HTR-8/SVneo (cell line): ENCODE results near the gene PPP2R2C.

Experiments
- DNase-seq: peaks from one replicate; pipeline ENCODE4 v3.0.0; 2011; ENCODE audit warnings: low spot score, mixed read lengths; ENCODE audit not compliant: insufficient read length
- FAIRE-seq: peaks from 2 replicates; lab custom pipeline; 2011; peaks lifted over from hg19 to GRCh38; lab: Jason Lieb, UNC

Gene PPP2R2C

DNA sequence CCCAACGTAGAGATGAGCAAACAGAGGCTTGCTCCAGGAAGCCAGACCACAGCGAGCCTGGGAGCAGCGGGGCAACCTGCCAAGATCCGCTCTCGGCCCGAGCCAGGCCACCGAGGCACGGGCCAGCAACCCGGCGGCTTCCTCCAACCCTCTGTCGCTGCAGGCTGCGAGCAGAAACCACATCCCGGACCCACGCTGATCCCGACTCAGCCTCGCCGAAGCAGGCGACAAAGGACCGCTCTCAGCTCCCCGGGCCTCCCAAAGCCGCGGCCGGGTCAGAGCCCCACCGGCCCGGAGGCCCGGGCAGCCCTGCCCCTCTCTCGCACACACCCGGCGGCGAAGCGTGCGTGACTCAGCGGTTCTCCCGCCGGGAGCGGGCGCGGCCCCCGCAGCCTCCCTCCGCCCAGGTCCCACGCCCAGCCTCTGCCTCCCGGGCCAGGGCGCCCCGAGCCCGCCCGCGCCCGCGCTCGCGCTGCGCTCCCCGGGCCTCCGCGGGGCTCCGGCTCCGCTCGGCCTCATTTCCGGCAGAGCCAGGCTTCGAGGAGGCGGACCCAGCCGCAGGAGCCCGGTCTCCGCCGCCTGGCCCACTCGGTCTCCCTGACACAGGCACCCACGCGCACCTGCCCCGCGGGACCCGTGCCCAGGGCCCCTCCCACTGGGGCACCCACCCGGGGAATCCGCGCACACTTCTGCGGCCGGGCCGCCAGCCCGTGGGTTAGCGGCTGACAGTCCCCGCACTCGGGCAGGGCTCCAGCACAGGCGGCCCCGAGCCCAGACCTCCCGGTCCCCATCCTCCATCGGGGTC lies 1.7 kb downstream of the PPP2R2C start:
- DNase-seq (no peak), FAIRE-seq (no peak)

GRCh38 chr4:6469898-6470501 lies 2.4 kb downstream of the PPP2R2C start:
- FAIRE-seq (no peak), DNase-seq (no peak)

GRCh38 chr4:6469144-6469543 lies 3.3 kb downstream of the PPP2R2C start:
- DNase-seq (no peak), FAIRE-seq (no peak)

- no peak for DNase-seq
- no peak for FAIRE-seq
Observed at GRCh38 chr4:6468376-6468775, 4.0 kb downstream of the PPP2R2C start.

GRCh38 chr4:6467600-6467999 lies 4.8 kb downstream of the PPP2R2C start:
- no peak for FAIRE-seq
- DNase-seq, result no peak

DNA sequence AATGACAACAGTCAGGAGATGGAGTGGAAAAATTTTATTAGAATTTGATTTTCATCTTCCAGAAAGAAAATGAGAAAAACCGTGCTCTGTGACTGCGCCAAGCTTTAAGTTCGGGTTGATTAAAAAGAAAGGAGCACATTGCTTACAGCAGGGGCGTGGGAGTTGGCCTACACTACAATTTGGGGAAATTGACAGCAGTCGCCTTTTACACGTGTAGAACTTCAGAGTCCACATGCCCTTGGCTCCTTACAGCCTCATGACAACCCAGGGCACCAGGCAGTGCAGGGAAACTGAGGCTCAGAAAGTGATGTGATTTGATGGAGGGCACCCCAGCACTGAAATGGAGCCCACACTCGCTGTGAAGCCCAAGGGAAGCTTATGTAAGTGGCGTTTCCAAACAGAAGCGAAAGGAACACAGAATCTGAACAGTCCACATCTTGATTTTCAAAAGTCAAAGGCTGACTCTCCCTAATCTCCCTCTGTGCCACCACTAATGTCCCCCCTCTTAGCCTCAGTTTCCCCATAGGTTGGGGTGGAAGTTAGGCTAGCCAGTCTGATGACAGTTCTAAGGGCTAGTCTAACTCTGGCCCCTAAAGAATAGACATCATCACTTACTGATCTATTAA lies 5.5 kb downstream of the PPP2R2C start:
- no peak for FAIRE-seq
- no peak for DNase-seq

- no peak for DNase-seq
- FAIRE-seq, result peak; percentile 33
Observed at GRCh38 chr4:6465955-6466354, 6.5 kb downstream of the PPP2R2C start.

DNA sequence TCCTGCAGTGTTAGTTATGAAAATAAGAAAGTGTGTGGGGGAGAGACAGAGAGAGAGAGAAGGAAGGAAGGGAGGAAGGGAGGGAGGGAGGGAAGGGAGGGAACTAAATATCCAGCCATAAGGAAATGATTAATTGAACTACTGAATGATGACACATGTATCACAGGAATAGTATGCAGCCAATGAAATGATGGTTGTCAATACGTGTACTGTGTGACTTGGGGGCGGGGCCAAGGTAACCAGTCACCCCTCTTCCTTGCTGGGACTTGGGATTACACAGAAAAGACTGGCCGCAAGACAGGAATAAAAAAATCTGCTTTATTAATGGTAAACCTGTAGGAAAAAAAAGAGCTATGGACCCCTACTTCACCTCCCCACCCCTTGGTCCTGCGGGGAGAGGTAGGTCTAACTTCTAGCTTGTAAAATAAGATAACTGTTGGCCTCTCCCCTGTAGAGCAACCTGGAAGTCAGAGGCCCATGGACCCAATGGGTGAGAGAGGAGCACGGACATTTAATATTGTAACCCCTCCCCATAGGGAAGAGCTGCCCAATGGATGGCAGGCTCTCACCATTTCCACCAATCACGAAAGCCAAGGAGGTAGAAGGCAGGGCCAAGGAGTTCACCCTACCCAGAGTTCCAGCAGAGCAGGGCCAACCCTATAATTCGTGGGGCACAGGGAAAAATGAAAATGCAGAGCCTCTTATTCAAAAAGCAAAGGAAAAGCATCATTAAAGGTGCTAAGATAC lies 7.4 kb downstream of the PPP2R2C start:
- peak; percentile 23 for FAIRE-seq
- no peak for DNase-seq

DNA sequence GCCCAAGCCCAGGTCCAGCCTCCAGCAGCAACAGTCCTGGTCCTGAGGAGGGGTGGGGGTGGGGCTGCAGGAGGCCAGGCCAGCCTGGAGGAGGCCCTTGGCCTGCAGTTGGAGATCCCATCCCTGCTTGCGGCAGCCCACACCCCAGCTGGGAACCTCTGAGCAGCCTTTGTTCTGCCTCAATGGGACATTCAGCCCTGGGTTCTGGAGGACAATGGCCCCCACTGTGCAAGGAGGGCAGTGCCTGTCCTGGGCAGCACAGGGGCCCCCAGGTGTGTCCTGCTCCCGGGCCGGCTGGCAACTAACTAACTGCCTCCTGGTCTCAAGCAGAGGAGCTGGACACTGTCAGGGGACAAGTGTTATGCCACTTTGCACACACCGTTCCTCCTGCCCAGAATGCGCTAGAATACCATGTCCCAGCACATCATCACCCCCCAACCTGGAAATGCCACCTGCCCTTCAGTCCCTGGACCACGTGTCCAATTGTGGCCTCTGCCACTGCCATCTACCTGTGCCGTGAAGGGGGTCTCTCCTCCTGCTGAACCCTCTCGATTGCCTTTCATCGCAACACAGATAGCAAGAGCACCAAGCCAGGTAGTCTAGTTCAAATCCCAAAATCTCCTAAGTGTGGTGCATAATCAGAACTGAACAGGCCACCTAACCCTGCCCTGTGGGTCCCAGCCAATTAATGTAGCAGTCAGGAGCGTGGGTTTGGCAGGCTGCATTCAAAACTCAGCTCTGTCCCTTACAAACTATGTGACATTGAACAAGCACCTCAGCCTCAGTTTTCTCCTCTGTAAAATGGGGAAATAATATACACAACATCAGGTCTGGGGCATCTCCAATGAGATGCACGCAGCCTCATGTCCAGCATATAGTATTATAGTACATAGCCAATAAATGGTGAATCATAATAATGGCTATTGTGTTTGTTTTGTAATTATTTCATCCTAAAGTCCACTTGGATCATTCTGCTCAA lies 8.8 kb downstream of the PPP2R2C start:
- FAIRE-seq (peak; percentile 48), DNase-seq (no peak)

- FAIRE-seq (no peak), DNase-seq (no peak)
Observed at GRCh38 chr4:6461301-6462165, 10.9 kb downstream of the PPP2R2C start.

DNA sequence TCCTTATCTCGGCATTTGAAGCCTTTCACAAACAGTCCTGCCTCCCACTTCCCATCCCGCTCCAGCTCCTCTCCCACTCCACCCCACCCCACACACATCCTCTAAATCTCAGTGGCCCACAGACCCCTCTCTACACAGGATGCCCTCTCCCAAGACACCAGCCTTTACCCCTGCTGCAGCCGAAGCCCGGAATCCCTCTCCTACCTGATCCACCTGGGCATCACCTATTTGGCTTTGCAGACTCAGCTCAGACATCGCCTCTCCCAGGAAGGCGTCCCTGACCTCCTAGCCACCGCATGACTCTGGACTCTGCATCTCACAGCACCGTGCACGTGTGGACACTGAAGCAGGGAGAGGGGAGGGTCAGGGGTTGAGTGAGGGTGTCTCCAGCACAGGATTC lies 11.5 kb downstream of the PPP2R2C start:
- FAIRE-seq (no peak), DNase-seq (no peak)

GRCh38 chr4:6458528-6458927 lies 13.9 kb downstream of the PPP2R2C start:
- no peak for FAIRE-seq
- no peak for DNase-seq

DNA sequence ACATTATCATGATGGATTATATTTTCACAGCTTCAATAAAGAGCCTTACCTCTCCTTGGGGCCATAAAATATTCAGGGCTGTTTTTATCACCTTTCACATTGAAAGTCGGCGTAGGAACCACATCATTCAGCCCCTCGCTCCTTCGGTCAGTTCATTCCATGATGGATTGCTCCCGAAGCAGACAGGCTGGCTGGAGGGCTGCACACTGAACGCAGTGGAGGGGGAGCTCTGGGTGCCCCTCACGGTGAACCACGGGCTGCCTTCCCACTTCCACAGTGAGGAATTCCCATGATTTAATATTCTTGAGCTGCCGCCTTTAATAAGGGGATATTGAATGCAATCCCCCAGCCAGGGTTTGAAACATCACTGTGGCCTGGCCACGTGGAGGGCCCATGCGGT lies 16.0 kb downstream of the PPP2R2C start:
- FAIRE-seq (no peak), DNase-seq (no peak)

DNA sequence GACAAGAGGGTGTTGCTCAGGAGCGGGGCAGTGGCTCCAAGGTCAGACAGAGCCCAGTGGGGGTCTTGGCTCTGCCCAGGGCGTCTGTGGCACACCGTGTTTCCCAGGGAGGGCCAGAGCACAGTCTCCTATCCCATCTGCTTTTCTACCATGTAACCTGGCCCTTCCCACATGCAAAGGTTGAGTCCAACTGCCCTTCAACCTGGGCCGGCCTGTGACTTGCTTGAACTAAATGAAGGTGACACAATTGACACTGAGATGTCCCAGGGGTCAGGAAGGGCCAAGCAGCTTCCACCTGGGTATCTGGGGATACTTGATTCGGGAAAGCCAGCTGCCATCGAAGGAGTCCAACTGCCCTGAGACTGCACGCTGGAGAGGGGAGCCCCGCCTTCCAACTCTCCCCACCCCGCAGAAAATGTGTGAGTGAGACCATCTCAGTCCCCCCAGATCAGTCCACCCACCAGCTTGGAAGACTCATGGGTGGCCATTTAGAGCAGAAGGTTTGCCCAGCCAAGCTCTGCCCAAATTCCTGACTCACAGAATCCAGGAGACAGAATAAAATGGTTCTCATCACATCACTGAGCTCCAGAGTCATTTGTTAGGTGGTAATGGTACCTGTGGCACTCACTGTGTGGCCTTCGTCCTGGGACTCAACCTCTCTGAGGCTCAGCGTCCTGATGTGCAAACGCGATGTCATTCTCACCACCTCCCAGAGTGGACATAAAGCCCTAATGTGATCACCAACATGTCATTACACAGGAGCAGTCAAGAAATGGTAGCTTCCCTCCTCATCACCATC lies 18.1 kb downstream of the PPP2R2C start:
- DNase-seq (no peak), FAIRE-seq (no peak)

GRCh38 chr4:6453688-6453990 lies 18.8 kb downstream of the PPP2R2C start:
- DNase-seq (no peak), FAIRE-seq (no peak)

DNA sequence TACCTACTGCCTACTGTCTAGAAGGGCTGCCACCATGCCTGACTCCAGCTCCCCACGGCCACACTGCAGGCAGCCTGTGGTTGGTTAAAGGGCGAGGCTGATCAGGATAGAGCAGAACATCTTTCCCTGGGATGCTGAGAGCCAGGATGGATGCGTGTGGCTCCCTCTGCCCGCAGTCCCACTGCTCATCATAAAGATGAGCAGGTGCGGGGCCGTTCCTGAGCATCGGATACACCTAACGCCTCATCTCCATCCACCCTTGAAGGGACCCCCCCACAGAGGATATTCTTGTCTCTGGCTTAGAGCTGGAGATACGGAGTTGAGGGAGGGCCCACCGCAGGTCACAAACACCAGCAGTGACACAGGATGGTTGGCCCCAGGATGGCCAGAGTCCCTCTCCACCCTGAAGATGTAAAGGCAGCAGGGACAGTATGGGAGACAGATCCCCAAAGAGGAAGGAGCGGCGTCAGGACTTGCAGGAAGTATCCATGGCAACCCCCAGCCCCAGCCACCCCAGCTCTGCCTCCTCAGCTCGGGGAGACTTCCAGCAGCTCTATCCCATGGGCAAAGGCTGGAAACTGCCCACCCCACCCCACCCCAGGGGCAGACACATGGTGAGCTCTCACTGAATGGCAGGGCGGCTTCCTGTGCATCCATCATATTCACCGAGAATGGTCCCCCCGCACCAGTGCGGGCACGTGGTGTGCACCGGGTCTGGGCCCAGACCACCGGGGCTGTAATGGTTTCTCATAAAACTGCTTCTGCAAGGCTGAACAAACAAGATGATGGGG lies 19.3 kb downstream of the PPP2R2C start:
- FAIRE-seq (no peak), DNase-seq (no peak)

DNA sequence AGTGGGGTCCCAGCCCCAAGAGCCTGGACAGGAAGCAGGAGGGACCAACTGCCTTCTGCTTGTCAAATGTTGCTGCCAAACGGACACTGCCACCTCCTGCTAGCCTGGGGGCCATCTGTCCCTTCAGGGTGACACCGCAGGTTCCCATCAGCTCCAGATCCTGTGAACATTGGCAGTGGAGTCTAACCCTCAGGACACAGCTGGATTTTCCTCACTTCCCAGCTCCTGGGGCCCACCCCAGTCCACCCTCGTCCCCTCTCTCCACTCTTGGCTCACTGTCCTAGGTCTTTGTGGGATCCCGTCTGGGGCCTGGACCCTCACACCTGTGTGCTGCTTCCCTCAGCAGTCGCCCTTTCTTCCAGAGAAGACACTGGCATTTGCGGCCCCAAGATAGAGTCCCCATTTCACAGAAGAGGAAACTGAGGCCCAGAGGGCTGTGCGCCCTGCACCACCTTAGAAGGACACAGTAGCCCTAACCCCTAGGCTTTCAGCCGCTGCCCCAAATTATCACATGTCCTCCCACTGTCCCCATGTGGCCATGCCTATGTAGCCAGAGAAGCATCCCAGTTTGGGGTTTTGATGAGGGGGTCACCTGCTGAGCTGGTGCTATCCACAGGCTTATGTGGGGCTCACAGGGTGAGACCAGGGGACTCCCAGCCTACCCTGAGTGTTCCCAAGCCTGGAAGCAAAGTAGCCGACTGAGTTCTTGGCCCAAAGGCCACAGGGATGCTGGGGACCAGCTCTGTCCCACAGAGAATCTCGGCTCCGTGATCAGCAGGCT lies 20.1 kb downstream of the PPP2R2C start:
- FAIRE-seq (no peak), DNase-seq (no peak)
